Measurements from ENCODE around the gene RPL27A.

- TF ChIP-seq CTCF (IDR thresholded peaks at IDR 0.05) (no peak), REST (IDR thresholded peaks at IDR 0.05; ENCODE audit: low read depth, low read length) (no peak), POLR2AphosphoS5 (IDR thresholded peaks at IDR 0.05; ENCODE audit: low read depth, low read length) (no peak), EP300 (IDR thresholded peaks at IDR 0.05; ENCODE audit: borderline replicate concordance in 1 of 2, low read depth in 1 of 2, low read length in 1 of 2) (no peak), RAD21 (IDR thresholded peaks at IDR 0.05; ENCODE audit: low read length) (no peak), USF2 (IDR thresholded peaks at IDR 0.05; ENCODE audit: borderline replicate concordance, low read depth, low read length) (no peak), JUND (IDR thresholded peaks at IDR 0.05) (no peak), EZH2phosphoT487 (IDR thresholded peaks at IDR 0.05; ENCODE audit: borderline replicate concordance, low read depth) (no peak), ELF1 (IDR thresholded peaks at IDR 0.05) (no peak), RXRA (IDR thresholded peaks at IDR 0.05; ENCODE audit: borderline replicate concordance, low read depth) (no peak), CHD2 (IDR thresholded peaks at IDR 0.05; ENCODE audit: low read length, partially characterized antibody) (no peak), FOXJ3 (CRISPR knock-in tag; IDR thresholded peaks at IDR 0.05) (no peak)
Measured at GRCh38 chr11:8709777-8710176, 27.2 kb downstream of the RPL27A start.
